Vagina (tissue), 2 donors: ENCODE measurements around the gene NSG1.

Experiments used
- CTCF ChIP-seq, 3 experiments: fragments of 450-650 bp in 2 of 3; fragments of 200-600 bp in 1 of 3; sonication (generic) in 1 of 3; IDR thresholded peaks; one replicate each; pipeline ENCODE4 v1.5.1; 2017 to 2019; ENCODE audit warnings: antibody characterized with exemption in 3 of 3, mild to moderate bottlenecking in 2 of 3, moderate library complexity in 2 of 3
- POLR2A ChIP-seq, 2 donors: fragments of 450-650 bp; IDR thresholded peaks; one replicate each; pipeline ENCODE4 v1.6.1; 2017; ENCODE audit warnings: antibody characterized with exemption in 2 of 2, mild to moderate bottlenecking in 2 of 2, moderate library complexity in 2 of 2
- POLR2AphosphoS5 ChIP-seq, 2 donors: sonication (generic); formaldehyde crosslinking; IDR thresholded peaks; one replicate each; pipeline ENCODE4 v1.9.0; 2017; ENCODE audit warnings: antibody characterized with exemption in 2 of 2, mild to moderate bottlenecking in 2 of 2, low read depth in 1 of 2; ENCODE audit not compliant: insufficient read depth in 1 of 2

DNA sequence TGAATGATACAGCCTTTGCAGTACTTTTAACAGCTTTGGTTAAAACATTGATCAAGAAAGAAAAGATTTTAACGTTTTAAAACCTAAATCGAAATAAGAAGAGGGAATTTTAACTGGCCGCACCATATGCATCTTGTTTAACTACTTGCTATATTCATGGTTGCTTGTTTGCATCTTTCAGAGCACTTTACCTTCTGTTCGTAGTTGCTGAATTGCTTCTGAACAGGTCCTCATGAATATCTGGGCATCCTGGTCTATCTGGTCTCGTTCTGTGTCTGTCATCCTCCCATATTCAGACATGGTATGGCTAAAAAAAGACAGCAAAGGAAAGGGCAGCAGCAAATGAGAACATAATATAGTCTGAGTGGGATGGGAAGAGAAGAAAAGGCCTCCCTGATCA is 72.3 kb downstream of the NSG1 start:
- TF ChIP-seq POLR2A (IDR thresholded peaks at IDR 0.05) (no peak), CTCF (IDR thresholded peaks at IDR 0.05) (no peak), POLR2AphosphoS5 (IDR thresholded peaks at IDR 0.05; ENCODE audit: insufficient read depth in 1 of 2, low read depth in 1 of 2) (no peak)
